Measurements from ENCODE around the gene METTL26.

The METTL26 gene

GRCh38 chr16:621526-622105, 14.5 kb downstream of the METTL26 start:
- Histone ChIP-seq H3K27me3 (ENCODE audit: insufficient read depth, poor library complexity, severe bottlenecking) (no peaks in the 10 kb centered on the region), H3K27ac (replicated peaks) (no peak overlapping the region), H3K4me3 (replicated peaks; ENCODE audit: insufficient read depth, low read length) (no peak overlapping the region)
- no peak for DNase-seq (ENCODE audit: low read depth in 1 of 2, low spot score in 1 of 2)
- TF ChIP-seq POLR2AphosphoS5 (IDR thresholded peaks at IDR 0.05; ENCODE audit: low read depth) (no peak), SPI1 (IDR thresholded peaks at IDR 0.05; ENCODE audit: borderline replicate concordance, low read depth) (no peak), GABPA (IDR thresholded peaks at IDR 0.05; ENCODE audit: low read depth) (no peak)
- TF ChIP-seq, protein P1, sequence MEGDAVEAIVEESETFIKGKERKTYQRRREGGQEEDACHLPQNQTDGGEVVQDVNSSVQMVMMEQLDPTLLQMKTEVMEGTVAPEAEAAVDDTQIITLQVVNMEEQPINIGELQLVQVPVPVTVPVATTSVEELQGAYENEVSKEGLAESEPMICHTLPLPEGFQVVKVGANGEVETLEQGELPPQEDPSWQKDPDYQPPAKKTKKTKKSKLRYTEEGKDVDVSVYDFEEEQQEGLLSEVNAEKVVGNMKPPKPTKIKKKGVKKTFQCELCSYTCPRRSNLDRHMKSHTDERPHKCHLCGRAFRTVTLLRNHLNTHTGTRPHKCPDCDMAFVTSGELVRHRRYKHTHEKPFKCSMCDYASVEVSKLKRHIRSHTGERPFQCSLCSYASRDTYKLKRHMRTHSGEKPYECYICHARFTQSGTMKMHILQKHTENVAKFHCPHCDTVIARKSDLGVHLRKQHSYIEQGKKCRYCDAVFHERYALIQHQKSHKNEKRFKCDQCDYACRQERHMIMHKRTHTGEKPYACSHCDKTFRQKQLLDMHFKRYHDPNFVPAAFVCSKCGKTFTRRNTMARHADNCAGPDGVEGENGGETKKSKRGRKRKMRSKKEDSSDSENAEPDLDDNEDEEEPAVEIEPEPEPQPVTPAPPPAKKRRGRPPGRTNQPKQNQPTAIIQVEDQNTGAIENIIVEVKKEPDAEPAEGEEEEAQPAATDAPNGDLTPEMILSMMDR (IDR thresholded peaks at IDR 0.05; ENCODE audit: insufficient read depth, low read length) = no peak
- TF ChIP-seq, protein P2, sequence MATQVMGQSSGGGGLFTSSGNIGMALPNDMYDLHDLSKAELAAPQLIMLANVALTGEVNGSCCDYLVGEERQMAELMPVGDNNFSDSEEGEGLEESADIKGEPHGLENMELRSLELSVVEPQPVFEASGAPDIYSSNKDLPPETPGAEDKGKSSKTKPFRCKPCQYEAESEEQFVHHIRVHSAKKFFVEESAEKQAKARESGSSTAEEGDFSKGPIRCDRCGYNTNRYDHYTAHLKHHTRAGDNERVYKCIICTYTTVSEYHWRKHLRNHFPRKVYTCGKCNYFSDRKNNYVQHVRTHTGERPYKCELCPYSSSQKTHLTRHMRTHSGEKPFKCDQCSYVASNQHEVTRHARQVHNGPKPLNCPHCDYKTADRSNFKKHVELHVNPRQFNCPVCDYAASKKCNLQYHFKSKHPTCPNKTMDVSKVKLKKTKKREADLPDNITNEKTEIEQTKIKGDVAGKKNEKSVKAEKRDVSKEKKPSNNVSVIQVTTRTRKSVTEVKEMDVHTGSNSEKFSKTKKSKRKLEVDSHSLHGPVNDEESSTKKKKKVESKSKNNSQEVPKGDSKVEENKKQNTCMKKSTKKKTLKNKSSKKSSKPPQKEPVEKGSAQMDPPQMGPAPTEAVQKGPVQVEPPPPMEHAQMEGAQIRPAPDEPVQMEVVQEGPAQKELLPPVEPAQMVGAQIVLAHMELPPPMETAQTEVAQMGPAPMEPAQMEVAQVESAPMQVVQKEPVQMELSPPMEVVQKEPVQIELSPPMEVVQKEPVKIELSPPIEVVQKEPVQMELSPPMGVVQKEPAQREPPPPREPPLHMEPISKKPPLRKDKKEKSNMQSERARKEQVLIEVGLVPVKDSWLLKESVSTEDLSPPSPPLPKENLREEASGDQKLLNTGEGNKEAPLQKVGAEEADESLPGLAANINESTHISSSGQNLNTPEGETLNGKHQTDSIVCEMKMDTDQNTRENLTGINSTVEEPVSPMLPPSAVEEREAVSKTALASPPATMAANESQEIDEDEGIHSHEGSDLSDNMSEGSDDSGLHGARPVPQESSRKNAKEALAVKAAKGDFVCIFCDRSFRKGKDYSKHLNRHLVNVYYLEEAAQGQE (IDR thresholded peaks at IDR 0.05; ENCODE audit: insufficient replicate concordance, low read depth) = no peak

- TF ChIP-seq, protein P1 (IDR thresholded peaks at IDR 0.05; ENCODE audit: insufficient read depth, low read length) = no peak
- TF ChIP-seq POLR2AphosphoS5 (IDR thresholded peaks at IDR 0.05; ENCODE audit: low read depth) (no peak), SPI1 (IDR thresholded peaks at IDR 0.05; ENCODE audit: borderline replicate concordance, low read depth) (no peak), GABPA (IDR thresholded peaks at IDR 0.05; ENCODE audit: low read depth) (no peak)
- TF ChIP-seq, protein P2 (IDR thresholded peaks at IDR 0.05; ENCODE audit: insufficient replicate concordance, low read depth) = no peak
- Histone ChIP-seq H3K27me3 (ENCODE audit: insufficient read depth, poor library complexity, severe bottlenecking) (no peaks in the 10 kb centered on the region), H3K27ac (replicated peaks) (no peak overlapping the region), H3K4me3 (replicated peaks; ENCODE audit: insufficient read depth, low read length) (no peak overlapping the region)
- no peak for DNase-seq (ENCODE audit: low read depth in 1 of 2, low spot score in 1 of 2)
Observed at GRCh38 chr16:620700-621525, 15.2 kb downstream of the METTL26 start.

- H3K27ac ChIP-seq (replicated peaks) = no peak overlapping the region
- no peaks in the 10 kb centered on the region for H3K27me3 ChIP-seq (ENCODE audit: insufficient read depth, poor library complexity, severe bottlenecking)
- no peak overlapping the region for H3K4me3 ChIP-seq (replicated peaks; ENCODE audit: insufficient read depth, low read length)
- no peak for DNase-seq (ENCODE audit: low read depth in 1 of 2, low spot score in 1 of 2)
- no peak for TF ChIP-seq GABPA (IDR thresholded peaks at IDR 0.05; ENCODE audit: low read depth)
- TF ChIP-seq, protein P1 (IDR thresholded peaks at IDR 0.05; ENCODE audit: insufficient read depth, low read length) = no peak
- TF ChIP-seq, protein P2 (IDR thresholded peaks at IDR 0.05; ENCODE audit: insufficient replicate concordance, low read depth) = no peak
- TF ChIP-seq POLR2AphosphoS5 (IDR thresholded peaks at IDR 0.05; ENCODE audit: low read depth) = no peak
- no peak for TF ChIP-seq SPI1 (IDR thresholded peaks at IDR 0.05; ENCODE audit: borderline replicate concordance, low read depth)
Observed at GRCh38 chr16:619476-620100, 16.5 kb downstream of the METTL26 start.
